Stomach smooth muscle (tissue), 2 donors: ENCODE data around the gene PIAS3.
"Not testable (repeated sequence)": the region's sequence is repeated elsewhere in the genome, so short reads cannot be mapped to it uniquely, and the experiment has no call there.

ENCODE experiments used
- H3K27ac ChIP-seq: one replicate; pipeline ENCODE4 v1.7.0; 2013; ENCODE audit warnings: mild to moderate bottlenecking, low read length, inconsistent platforms
- H3K27me3 ChIP-seq, 2 donors: one replicate each; pipeline ENCODE4 v1.7.0; 2013; ENCODE audit warnings: low read length in 2 of 2; ENCODE audit not compliant: insufficient read depth in 2 of 2, control insufficient read depth in 1 of 2
- H3K36me3 ChIP-seq, 2 donors: one replicate each; pipeline ENCODE4 v1.7.0; 2013; ENCODE audit warnings: low read length in 2 of 2; ENCODE audit not compliant: control insufficient read depth in 2 of 2, insufficient read depth in 2 of 2
- H3K4me1 ChIP-seq: one replicate; pipeline ENCODE4 v1.7.0; 2013; ENCODE audit warnings: low read length; ENCODE audit not compliant: control insufficient read depth, insufficient read depth
- H3K4me3 ChIP-seq, 2 donors: one replicate each; pipeline ENCODE4 v1.7.0; 2013; ENCODE audit warnings: low read length in 2 of 2
- H3K9ac ChIP-seq, 2 donors: one replicate each; pipeline ENCODE4 v1.7.0; 2013; ENCODE audit warnings: low read length in 2 of 2, mild to moderate bottlenecking in 1 of 2
- H3K9me3 ChIP-seq, 2 donors: one replicate each; pipeline ENCODE4 v1.7.0; 2013; ENCODE audit warnings: low read length in 2 of 2; ENCODE audit not compliant: control insufficient read depth in 2 of 2
- donor health status: healthy.
- donor health status: Pancreatic carcinoma.

The PIAS3 gene

DNA sequence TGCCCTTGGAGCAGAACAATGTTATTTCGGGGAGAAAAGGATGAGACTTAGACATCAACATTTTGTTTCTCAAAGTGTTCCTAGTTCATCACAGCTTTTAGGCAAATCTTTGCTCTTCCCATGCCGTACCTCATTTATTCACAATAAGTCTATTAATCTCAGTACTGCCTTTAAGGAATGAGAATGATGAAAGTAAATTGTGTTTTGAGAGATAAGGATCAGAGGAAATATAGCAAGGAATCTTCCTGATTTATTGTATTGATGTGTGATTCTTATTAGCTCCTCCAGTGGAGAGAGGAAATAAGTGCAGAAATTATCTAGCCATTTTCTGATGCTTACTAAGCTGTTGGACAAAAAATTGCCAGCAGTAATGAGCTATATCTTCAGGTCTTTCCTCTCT lies 32.9 kb downstream of the PIAS3 start:
- no peak overlapping the region for H3K27ac ChIP-seq
- H3K9me3 ChIP-seq: no peaks in the 10 kb centered on the region
- no peaks in the 10 kb centered on the region for H3K4me1 ChIP-seq
- peaks cover 29 to 33% of the 10 kb centered on the region in 2 donors for H3K36me3 ChIP-seq
- no peaks in the 10 kb centered on the region for H3K27me3 ChIP-seq
- H3K9ac ChIP-seq: no peak overlapping the region
- no peak overlapping the region for H3K4me3 ChIP-seq

- Histone ChIP-seq H3K27ac (peak overlapping the region; percentile 89), H3K27me3 (no peaks in the 10 kb centered on the region), H3K4me1 (no peaks in the 10 kb centered on the region), H3K4me3 (peak overlapping the region; percentile 92 to 99), H3K9ac (peak overlapping the region; percentile 92 to 96), H3K9me3 (no peaks in the 10 kb centered on the region), H3K36me3 (peaks cover 26 to 27% of the 10 kb centered on the region in 2 donors)
Observed at GRCh38 chr1:145824499-145824842, 34.4 kb downstream of the PIAS3 start.

DNA sequence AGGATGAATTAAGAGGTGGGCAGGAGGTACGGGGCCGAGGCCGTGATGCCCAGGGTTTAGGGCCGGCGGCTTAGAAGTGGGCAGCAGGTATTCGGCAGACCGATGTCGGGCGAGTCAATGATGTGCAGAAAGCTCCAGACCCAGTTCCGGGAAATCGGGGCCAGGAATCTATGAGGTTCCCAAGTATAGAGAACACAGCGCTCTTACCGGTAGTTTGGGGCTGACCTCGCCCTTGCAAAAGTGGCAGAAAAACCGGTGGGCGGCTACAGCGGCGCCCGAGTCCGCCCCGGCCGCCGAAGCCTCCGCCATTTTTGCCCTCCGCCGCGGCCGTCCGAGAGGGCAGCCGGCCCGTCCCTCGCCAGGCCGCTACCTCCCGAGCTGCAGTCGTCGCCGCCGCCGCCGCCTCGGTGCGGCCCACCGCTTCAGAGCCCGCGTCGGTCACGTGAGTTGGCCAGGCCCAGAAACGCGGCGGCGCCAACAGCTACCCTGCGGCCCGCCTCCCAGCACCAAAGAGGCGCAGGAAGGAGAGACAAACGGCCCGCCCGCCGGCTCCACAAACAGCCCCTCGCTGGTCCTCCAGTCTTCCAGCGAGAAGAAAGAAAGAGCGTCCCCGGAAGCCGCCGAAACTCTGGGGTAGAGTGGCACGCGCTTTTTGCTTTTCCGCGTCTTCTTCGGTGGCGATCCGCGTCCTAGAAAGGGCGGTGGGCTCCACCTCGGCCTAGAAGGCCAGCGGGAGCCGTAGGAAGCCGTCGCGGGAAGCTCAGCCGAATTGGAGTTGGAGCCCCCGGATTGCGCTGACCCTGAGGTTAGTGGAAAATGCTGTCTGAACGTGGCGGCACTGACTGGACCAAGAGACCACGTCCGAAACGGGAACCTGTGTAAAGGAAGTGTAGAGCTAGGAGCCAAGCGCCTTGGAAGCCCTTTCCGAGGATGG lies 35.0 kb downstream of the PIAS3 start, which contains the start of the genes POLR3C and RNF115:
Gene POLR3C (plus strand): TSS at position 636 of the 934 bp plus-strand sequence. CDS start 1,577 bp downstream, outside the sequence.
Gene RNF115 (minus strand): TSS at position 531 of the 934 bp plus-strand sequence. CDS start 222 bp downstream, at position 309.
- H3K4me1 ChIP-seq: no peaks in the 10 kb centered on the region
- peaks cover 19 to 21% of the 10 kb centered on the region in 2 donors for H3K36me3 ChIP-seq
- H3K9ac ChIP-seq: peak within 1 kb of the TSS; percentile 92 to 96
- H3K4me3 ChIP-seq: peak within 1 kb of the TSS; percentile 92 to 99
- no peaks in the 10 kb centered on the region for H3K9me3 ChIP-seq
- no peaks in the 10 kb centered on the region for H3K27me3 ChIP-seq
- H3K27ac ChIP-seq: peak within 1 kb of the TSS; percentile 89

GRCh38 chr1:145822779-145823331 lies 36.0 kb downstream of the PIAS3 start:
- not testable (repeated sequence) for H3K4me1 ChIP-seq, H3K4me3 ChIP-seq, H3K27ac ChIP-seq, H3K9me3 ChIP-seq, H3K9ac ChIP-seq, H3K27me3 ChIP-seq
- H3K36me3 ChIP-seq: peaks cover 11 to 12% of the 10 kb centered on the region in 2 donors

GRCh38 chr1:145818095-145818494 lies 40.8 kb downstream of the PIAS3 start:
- H3K4me1 ChIP-seq, H3K27ac ChIP-seq, H3K36me3 ChIP-seq, H3K9me3 ChIP-seq, H3K9ac ChIP-seq, H3K4me3 ChIP-seq, H3K27me3 ChIP-seq: not testable (repeated sequence)

DNA sequence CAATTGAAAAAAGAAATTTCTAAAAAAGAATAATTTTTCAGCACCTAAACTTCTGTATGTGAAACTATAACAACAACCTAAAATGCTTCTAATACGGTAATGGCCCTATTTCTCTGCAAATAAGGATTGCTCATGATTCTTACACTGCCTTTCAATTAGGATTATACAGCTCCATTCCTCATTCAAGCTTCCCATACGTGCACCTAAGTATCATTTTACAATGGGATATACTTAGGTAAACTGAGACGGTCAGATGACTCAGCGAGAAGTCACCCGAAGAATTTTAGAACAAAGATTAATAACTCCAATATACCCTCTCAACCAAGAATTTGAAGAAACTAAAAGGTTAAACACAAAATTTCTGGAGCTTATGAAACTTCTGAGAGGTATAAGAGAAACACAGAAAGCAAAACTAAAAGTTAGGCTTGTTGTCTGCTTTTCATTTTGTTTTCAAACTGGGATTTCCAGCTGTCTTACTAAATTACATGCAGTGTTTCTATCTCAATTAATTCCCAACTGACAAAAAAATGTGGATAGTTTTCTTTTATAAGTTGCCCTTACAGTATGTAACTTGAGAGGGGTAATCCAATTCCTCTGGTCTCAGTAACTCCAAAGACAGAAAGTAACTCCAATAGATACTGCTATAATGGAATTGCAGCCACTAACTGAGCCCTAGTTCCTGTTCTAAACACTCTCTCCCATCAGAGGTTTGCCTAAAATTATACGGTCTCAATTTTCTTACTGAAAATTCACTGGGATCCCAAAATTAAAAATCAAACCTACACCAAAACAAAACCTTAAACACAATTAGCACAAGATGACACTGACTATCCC lies 45.7 kb downstream of the PIAS3 start:
- H3K27ac ChIP-seq, H3K27me3 ChIP-seq, H3K4me1 ChIP-seq, H3K4me3 ChIP-seq, H3K9me3 ChIP-seq, H3K36me3 ChIP-seq, H3K9ac ChIP-seq: not testable (repeated sequence)

GRCh38 chr1:145806844-145807243 lies 52.0 kb downstream of the PIAS3 start:
- Histone ChIP-seq H3K4me3 (no peak overlapping the region), H3K4me1 (no peaks in the 10 kb centered on the region), H3K27ac (no peak overlapping the region), H3K36me3 (no peaks in the 10 kb centered on the region), H3K27me3 (no peaks in the 10 kb centered on the region), H3K9me3 (no peaks in the 10 kb centered on the region), H3K9ac (no peak overlapping the region)

DNA sequence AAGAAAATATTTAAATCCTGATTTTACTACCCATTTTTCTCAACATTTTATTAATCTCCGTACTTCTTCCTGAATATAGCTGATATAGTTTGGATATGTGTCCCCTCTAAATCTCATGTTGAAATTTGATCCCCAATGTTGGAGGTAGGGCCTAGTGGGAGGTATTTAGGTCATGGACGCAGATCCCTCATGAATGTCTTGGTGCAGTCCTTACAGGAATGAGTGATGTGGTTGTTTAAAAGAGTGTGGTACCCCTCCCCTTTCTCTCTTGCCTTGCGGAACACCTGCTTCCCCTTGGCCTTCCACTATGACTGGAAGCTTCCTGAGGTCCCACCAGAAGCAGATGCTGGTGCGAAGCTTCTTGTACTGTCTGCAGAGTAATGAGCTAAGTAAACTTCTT lies 52.5 kb downstream of the PIAS3 start:
- Histone ChIP-seq H3K36me3 (no peaks in the 10 kb centered on the region), H3K27me3 (no peaks in the 10 kb centered on the region), H3K4me1 (no peaks in the 10 kb centered on the region), H3K27ac (no peak overlapping the region), H3K4me3 (no peak overlapping the region), H3K9me3 (no peaks in the 10 kb centered on the region), H3K9ac (no peak overlapping the region)

- no peaks in the 10 kb centered on the region for H3K36me3 ChIP-seq
- H3K9ac ChIP-seq: no peak overlapping the region
- H3K27me3 ChIP-seq: no peaks in the 10 kb centered on the region
- H3K27ac ChIP-seq: no peak overlapping the region
- no peaks in the 10 kb centered on the region for H3K4me1 ChIP-seq
- no peaks in the 10 kb centered on the region for H3K9me3 ChIP-seq
- H3K4me3 ChIP-seq: no peak overlapping the region
Observed at GRCh38 chr1:145805057-145805456, 53.8 kb downstream of the PIAS3 start.

DNA sequence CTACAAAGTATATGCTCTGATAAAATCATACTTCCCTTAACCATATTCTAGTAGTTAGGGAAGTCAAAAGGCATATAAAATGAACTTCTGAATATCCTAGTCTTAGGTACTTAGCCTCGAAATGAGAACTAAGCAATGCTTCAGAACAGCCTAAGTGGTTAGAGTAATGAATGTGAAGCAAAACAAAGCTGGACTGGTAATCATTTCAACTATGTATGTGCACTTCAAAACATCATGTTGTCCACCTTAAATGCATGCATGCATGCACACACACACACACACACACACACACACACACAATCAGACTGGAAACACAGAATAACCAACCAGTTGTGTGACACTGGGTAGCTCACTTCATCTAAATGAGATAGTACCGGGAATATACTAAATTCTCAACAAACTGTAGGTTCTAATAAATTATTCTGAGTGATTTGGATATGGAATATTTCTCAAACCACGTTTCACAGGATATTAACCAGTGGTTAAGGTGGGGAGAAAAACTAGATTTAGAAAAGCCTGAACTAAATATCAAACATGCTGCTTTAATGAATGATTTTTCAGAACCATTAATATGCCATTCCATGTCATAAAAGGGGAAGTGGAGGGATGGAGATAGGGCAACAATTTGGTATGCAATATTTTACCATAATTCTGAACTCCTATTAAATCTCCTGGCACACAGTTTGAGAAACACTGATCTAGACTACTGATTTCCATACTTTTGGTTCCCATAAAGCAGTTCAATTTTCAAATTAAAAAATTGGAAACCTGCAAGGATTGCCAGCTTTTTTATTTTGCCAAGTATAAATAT lies 54.4 kb downstream of the PIAS3 start:
- H3K9me3 ChIP-seq: no peaks in the 10 kb centered on the region
- H3K4me3 ChIP-seq: no peak overlapping the region
- H3K9ac ChIP-seq: no peak overlapping the region
- no peak overlapping the region for H3K27ac ChIP-seq
- no peaks in the 10 kb centered on the region for H3K27me3 ChIP-seq
- H3K36me3 ChIP-seq: no peaks in the 10 kb centered on the region
- H3K4me1 ChIP-seq: no peaks in the 10 kb centered on the region
